ENCODE results near the gene MYOM1. TPM values are rescaled to one million over a fixed set of nuclear protein-coding genes. Genes with fewer than 3 reads are reported as not detected.
"Not testable (repeated sequence)": the region's sequence is repeated elsewhere in the genome, so short reads cannot be mapped to it uniquely, and the experiment has no call there.

MYOM1 gene
- total RNA-seq, 1 experiment from 2014 or later, result 0.26 TPM

DNA sequence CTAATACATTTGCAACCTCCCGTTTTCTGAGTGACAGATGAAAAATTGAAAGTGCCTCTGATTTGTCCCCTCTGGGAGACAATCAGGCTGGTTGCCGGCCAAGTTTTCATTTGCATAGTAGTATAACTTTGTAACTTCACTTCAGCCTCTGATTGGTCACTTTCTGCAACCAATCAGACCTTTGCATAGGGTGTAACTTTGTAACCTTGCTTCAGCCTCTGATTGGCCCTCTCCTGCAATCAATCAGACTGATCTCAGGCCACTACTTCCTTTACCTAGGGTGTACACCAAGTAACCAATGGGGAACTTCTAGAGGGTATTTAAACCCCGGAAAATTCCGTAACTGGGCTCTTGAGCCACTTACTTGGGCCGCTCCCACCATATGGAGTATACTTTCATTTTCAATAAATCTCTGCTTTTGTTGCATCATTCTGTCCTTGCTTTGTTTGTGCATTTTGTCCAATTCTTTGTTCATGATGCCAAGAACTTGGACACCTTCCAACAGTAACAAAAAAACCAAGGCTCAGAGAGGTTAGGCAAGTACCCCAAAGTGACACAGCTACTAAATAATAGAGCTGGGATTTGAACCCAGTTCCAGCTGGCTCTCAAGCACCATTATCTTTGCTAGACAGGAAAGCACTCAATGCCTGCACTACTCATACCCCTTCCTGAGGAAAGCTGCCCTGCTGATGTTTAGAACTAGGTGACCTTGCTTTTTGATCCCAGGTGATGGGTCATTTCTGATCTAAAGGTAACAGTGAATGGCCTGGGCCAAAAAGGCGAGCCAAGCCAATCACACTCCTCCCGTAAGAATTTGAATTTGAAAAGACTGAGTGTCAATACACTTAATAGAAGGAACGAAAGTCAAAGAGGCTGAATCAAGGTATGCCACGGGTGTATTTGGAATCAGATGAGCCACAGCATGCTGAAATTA, 10.9 kb upstream of the MYOM1 start:
- in situ Hi-C loops (cut with HindIII; ENCODE audit: low pct_unique_long_range_greater_than_20kb, low sequenced_read_pairs), result no loop called here
- DNase-seq (ENCODE audit: low read depth, low spot score), result peak; percentile 13

DNA sequence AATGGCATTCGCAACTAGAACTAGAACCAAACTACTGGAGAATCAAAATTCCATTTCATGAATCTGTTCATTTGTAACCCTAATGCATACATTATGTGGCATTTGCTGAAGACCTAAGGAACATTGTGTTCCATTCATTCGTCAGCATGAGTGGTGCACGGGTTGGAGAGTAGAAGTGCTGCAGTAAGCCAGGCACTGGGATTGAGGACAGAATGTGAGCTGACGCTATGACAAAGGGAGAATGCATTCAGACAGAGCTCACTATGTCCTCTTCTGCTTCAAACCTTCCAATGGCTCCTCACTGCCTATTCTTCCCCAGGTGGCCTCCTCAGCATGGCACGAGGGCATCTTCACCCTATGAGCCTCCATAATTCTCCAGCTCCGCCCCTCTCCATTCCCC, 6.3 kb upstream of the MYOM1 start:
- in situ Hi-C loops (cut with HindIII; ENCODE audit: low pct_unique_long_range_greater_than_20kb, low sequenced_read_pairs), result no loop called here
- no peak for DNase-seq (ENCODE audit: low read depth, low spot score)

DNA sequence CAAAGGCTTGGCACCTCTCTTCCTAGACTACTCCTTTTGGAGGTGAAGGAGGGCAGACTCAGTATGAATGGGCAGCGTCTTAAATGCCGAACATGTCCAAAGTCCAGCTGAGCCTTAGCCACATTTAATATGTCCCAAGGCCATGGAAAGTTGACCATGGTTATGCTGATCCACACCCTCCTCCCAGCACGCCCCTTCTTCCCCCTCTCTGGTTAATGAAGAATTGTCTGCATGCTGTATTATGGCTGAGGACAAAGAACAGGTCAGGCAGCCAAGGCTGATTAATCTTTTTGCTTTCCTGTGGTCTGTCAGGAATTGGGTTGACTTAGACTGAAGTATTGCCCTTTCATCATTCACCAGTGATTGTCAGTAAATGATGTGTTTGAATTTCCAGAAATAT, 5.8 kb upstream of the MYOM1 start:
- in situ Hi-C loops (cut with HindIII; ENCODE audit: low pct_unique_long_range_greater_than_20kb, low sequenced_read_pairs), result no loop called here
- DNase-seq (ENCODE audit: low read depth, low spot score), result no peak

DNA sequence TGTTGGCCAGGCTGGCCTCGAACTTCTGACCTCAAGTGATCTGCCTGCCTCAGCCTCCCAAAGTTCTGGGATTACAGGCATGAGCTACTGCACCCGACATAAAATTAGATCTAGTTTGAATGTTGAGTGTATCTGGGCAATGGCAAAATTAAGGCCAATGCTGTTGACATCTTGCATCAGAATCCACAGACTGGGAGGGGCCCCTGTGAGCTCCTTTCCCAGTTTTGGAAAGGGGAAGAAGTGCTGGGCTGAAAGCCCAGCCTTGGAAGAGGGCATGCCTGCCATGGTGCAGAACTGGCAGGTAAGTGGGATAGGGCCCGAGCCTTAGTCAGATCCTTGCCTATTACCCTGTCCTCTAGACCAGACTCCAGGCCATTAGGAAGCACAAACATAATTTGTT, 4.5 kb upstream of the MYOM1 start:
- in situ Hi-C loops (cut with HindIII; ENCODE audit: low pct_unique_long_range_greater_than_20kb, low sequenced_read_pairs), result no loop called here
- DNase-seq (ENCODE audit: low read depth, low spot score), result no peak

DNA sequence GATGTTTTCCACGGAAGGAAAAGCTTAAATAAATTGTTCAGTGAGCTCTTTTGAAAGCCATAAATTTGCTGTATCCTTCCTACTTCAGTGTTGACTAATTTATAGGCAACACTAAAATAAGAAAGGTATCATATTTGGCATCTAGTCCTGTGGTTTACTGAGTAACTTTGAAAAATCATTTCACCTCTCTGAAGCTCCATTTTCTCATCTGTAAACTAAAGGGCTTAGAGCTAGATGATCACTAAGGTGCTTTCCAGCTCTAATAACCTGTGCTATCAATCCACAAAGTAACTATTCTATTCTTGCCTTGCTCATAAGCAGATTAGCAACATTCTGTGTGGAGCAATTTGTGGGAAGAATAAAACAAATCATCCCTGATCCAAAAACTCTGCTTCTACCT, 3.6 kb upstream of the MYOM1 start:
- DNase-seq (ENCODE audit: low read depth, low spot score), result no peak
- in situ Hi-C loops (cut with HindIII; ENCODE audit: low pct_unique_long_range_greater_than_20kb, low sequenced_read_pairs), result no loop called here

DNA sequence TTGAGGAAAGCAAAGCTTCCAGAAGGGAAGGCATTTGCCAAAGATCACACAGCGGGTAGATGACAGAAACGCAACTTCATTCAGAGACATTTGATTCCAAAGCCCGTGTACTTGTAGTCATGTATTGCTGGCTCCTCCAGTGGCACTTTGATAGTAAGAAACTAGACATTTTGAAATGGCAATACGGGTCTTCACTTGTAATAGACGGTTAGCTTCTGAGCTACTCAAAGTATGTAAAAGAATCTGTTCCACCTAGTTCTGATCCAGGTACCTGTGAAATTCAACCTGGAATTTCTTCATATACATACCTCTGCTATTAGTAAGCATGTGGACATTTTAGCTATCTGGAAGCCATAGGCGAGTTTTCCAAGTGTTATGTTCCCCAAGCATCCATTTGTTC, 1.7 kb upstream of the MYOM1 start:
- DNase-seq (ENCODE audit: low read depth, low spot score), result no peak
- in situ Hi-C loops (cut with HindIII; ENCODE audit: low pct_unique_long_range_greater_than_20kb, low sequenced_read_pairs), result no loop called here

DNA sequence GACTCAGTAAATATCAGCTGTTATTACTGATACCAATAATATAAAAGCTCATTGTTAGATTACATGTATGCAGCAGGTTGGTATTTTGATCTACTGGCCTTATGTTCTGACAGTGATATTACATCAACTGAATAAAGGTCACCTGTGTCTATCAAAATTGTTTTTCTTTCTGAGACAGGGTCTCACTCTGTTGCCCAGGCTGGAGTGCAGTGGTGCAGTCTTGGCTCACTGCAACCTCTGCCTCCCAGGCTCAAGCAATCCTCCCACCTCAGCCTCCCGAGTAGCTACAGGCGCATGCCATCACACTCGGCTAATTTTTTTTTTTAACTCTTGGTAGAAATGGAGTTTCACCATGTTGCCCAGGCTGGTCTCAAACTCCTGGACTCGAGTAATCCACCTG, 1.1 kb upstream of the MYOM1 start:
- DNase-seq (ENCODE audit: low read depth, low spot score); in situ Hi-C loops (cut with HindIII; ENCODE audit: low pct_unique_long_range_greater_than_20kb, low sequenced_read_pairs): not testable (repeated sequence)

DNA sequence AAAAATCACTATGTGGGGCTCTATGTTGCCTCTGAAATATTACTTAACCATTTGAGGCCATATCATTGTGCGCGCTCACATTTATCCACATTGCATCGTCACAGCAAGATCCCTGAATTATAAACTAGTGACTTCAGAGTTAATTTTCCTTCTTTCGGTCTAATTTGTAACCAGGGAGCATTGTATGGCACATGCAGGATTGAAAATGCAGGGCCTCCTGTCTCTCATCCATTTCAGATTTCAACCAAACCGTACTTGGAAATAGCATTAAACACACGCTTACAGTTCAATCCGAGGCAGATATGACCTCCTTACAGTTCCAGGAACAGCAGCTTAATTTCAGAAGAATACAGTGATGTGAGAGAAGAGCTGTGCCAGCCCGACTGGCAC, 532 bp downstream of the MYOM1 start:
- in situ Hi-C loops (cut with HindIII; ENCODE audit: low pct_unique_long_range_greater_than_20kb, low sequenced_read_pairs), result no loop called here
- DNase-seq (ENCODE audit: low read depth, low spot score), result no peak

DNA sequence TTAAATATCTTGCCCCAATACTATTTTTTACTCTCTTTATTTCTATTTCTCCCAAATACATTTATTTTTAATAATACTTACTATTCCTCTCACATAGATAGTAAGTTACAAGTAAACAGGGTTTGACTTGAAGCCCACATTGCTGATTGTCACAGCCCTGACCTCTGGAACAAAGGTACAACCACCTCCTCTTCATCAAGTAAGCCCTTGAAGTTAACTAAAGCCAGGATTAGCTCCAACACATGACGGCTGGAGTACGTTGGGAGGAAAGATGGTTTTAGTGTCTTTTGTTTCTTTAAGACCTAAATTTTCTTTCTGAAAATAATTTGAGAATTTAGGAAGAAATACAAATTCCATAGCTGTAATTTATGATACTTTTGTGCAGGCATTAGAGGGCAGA, 949 bp downstream of the MYOM1 start:
- in situ Hi-C loops (cut with HindIII; ENCODE audit: low pct_unique_long_range_greater_than_20kb, low sequenced_read_pairs), result no loop called here

DNA sequence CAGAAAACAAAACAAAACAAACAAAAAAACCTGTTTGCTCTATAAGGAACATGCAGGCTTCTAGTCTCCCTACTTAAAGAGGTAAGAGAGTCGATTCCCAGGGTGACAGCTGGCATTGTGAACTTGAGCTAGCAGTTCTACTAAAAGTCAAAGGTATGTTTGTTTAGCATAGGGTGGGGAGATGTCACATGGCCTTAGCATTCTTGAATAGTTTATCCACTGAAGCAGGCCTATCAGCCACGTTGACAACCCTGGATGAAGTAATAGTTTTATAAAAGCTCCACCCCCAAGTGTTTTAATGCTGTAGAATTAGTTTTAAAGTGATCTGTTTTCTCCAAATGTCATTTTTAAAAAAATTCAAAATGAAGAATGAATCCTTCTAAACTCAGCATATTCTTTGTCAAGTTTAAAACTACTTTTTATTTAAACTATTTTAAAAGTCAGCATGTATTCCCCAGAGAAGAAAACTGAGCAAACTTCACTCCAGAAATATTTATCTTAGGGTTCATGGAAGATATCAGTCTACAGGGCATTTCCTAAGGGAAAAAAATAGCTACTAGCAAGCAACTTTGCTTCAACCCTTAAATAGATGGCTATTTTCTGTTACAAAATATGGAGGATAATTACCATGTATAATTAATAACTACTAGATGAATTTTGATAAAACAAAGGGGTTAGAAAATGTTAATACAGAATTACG, 1.7 kb downstream of the MYOM1 start:
- in situ Hi-C loops (cut with HindIII; ENCODE audit: low pct_unique_long_range_greater_than_20kb, low sequenced_read_pairs), result no loop called here
- DNase-seq (ENCODE audit: low read depth, low spot score), result peak; percentile 52

More for the DNA sequence above, 949 bp downstream of the MYOM1 start:
- no peak for DNase-seq (ENCODE audit: low read depth, low spot score)

DNA sequence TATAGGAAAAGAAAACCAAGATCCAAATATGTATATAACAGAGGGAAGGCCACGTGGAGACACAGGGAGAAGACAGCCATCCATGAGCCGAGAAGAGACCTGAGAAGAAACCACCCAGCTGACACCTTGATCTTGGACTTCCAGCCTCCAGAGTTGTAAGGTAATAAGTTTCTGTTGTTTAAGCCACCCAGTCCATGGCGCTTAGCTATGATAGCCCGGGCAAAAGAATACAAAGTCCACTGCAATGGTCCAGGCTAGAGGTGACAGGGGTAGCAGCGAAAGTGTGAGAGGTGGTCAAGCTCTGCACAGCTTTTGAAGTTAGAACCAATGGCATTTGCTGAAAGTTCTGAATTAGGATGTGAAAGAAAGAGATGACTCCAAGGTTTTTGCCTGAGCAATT, 2.8 kb downstream of the MYOM1 start:
- no peak for DNase-seq (ENCODE audit: low read depth, low spot score)
- in situ Hi-C loops (cut with HindIII; ENCODE audit: low pct_unique_long_range_greater_than_20kb, low sequenced_read_pairs), result no loop called here

DNA sequence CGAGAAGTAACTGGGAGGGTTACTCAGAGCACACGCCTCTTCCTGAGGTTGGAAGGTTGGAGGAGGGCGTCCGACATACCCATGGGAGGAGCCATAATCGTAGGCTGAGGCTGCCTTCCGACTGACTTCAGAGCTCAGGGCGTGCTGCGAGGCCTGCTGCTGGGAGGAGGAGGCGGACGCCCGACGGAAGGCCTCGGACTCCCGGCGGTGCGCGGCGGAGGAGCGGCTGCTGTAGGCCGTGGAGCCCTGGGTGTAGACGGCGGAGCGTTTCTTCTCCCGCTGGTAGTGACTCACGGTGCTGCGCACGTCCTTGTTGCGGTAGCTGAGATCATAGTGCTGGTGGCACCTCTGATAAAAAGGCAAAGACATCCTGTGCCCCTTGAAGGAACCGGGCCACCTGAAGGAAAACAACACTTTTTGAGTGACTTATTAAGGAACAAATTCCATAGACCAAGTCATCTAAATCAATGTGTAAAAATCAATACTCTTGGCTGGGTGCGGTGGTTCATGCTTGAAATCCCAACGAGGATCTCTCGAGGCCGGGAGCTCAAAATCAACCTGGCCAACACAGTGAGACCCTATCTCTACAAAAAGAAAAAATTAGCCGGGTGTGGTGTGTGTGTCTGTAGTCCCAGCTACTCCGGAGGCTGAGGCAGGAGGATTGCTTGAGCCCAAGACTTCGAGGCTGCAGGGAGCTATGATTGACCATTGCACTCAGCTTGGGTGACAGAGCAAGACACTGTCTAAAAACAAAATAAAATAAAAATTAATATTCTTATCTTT, 4.7 kb downstream of the MYOM1 start:
- in situ Hi-C loops (cut with HindIII; ENCODE audit: low pct_unique_long_range_greater_than_20kb, low sequenced_read_pairs), result no loop called here

DNA sequence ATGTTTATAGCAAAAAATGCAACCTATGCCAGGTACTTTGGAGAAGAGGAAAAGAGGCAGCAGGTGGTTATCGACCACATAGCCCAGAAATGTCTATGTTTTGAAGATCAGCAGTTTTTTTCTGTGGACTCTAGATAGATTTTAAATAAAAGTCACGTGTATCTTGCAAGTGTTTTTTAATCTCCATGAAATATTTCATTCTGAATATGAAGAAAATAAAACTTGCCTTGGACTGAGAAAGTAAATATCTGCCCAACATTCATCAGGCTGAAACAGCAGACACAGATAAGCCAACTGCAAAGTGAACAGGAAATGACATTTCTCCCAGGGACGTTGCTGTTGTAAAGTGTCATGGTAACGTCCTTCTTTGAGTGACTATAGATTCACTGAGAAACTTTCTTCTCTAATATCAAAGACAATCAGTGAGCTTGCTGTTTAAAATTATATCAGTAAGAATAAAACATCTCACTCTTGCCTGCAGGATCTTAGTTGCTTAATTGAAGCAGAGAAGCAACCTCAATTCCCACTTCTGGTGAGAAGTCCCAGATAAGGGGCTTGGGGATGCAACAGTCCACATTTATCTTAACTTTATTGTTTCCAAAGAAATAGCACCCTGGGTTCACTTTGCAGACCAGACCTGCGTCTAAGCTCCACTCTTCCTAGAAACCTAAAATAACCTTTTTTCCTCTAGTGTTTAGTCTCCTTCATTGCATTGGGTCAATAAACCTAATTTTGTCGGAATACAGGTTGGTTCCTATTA, 6.3 kb downstream of the MYOM1 start:
- no peak for DNase-seq (ENCODE audit: low read depth, low spot score)

More for the DNA sequence above, 4.7 kb downstream of the MYOM1 start:
- no peak for DNase-seq (ENCODE audit: low read depth, low spot score)

DNA sequence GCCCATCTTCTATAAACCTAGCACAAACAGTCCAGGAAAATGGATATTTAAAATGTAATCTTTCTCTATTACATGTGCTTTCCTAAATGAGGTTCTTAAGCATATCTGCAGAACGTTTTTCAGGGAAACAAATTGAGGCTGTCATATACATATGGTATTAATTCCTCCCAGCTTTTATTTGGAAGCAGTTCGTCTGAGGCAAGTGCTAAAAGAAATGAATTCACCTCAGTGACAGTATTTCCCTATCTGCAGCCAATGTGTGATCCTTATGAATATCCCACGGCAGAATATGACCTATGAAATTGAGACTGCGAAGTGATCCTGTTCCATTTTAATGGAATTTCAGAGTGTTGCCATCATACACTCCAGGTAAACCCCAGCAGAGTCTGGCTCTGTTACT, 7.1 kb downstream of the MYOM1 start:
- in situ Hi-C loops (cut with HindIII; ENCODE audit: low pct_unique_long_range_greater_than_20kb, low sequenced_read_pairs), result no loop called here

More for the DNA sequence above, 6.3 kb downstream of the MYOM1 start:
- in situ Hi-C loops (cut with HindIII; ENCODE audit: low pct_unique_long_range_greater_than_20kb, low sequenced_read_pairs), result no loop called here

DNA sequence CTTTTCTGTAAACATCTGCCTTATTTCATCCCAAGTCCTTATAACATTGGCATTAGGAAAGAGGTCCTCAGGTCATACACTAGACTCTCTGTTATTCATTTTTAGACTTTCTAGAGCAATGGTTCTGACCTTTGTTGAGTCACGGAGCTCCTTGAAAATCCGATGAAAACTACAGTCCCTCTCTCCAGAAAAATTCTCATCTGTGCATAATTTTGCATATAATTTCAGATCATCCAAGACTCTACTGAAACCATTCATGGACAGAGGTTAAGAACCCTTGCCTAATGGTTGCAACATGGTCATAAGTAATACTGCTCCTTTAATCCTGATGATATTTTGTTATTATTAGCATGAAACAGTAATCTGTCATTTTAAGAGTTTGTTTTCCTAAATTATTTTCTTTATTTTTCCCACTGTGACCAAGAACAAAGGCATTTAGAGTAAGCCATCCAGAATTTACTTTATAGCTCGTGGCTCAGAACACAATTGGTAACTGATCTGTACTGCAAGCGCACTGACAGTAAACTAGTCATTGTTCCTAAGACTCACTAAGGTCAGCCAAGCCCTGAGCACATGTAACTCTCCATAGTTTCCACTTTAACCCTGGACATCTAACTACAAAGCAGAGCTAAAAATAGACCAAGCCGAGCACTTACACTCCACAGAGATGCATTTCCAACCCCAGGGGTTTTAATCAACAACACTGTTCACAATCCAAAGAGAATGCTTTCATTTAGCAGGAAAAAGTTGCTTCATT, 8.4 kb downstream of the MYOM1 start:
- in situ Hi-C loops (cut with HindIII; ENCODE audit: low pct_unique_long_range_greater_than_20kb, low sequenced_read_pairs), result no loop called here
- DNase-seq (ENCODE audit: low read depth, low spot score), result peak; percentile 39

More for the DNA sequence above, 7.1 kb downstream of the MYOM1 start:
- no peak for DNase-seq (ENCODE audit: low read depth, low spot score)

DNA sequence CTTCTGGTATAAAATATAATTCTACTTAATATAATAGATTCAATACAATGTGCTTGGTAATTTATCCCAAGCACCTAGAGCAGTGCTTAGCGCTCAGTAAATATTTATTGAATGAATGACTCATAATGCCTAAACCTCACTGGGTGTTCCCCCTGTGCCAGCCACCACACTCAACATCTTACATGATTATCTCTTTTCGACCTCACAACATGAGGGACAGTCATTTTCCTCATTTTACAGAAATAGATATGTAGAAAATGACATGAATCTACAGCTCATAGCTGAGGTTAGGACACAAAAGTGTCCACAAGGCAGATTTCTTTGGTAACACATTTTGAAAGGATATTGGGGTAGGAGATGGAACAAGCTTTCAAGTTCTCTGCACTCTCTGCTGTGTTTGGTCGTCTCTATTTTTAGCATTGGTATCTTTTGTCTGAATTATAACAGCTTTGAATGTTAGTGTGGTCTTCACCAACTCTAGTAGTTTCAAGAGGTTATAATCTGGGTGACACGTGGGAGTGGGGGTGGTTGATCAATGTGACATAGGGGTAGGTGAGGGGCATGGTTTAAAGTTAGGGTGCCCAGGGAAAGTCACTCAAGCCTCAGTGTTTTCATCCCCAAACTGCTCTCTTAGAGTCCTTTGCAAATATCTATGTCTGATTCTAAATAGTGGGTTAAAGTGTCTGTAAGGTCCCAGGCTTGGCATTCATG, 9.8 kb downstream of the MYOM1 start:
- in situ Hi-C loops (cut with HindIII; ENCODE audit: low pct_unique_long_range_greater_than_20kb, low sequenced_read_pairs), result no loop called here

More for the DNA sequence above, 9.8 kb downstream of the MYOM1 start:
- DNase-seq (ENCODE audit: low read depth, low spot score), result no peak

All from SK-MEL-5 (cell line).